Fibroblast of lung (primary cell): Measurements from ENCODE around the gene RAB44.

Source experiments
- EZH2 ChIP-seq: IDR thresholded peaks from 2 replicates; pipeline ENCODE4 v1.5.1; 2012; ENCODE audit warnings: low read length, control low read depth, mild to moderate bottlenecking; ENCODE audit errors: missing control alignments
- TF ChIP-seq, protein P1 (sequence below), 2 donors: IDR thresholded peaks in 1 of 2; conservative IDR thresholded peaks in 1 of 2; 1 replicate in 1 of 2; 2 replicates in 1 of 2; pipeline ENCODE4 v1.5.1; 2011 to 2012; ENCODE audit warnings: low read length in 2 of 2, control low read depth in 1 of 2, inconsistent platforms in 1 of 2, low read depth in 1 of 2, mild to moderate bottlenecking in 1 of 2

- no peak for TF ChIP-seq EZH2
- TF ChIP-seq, protein P1, sequence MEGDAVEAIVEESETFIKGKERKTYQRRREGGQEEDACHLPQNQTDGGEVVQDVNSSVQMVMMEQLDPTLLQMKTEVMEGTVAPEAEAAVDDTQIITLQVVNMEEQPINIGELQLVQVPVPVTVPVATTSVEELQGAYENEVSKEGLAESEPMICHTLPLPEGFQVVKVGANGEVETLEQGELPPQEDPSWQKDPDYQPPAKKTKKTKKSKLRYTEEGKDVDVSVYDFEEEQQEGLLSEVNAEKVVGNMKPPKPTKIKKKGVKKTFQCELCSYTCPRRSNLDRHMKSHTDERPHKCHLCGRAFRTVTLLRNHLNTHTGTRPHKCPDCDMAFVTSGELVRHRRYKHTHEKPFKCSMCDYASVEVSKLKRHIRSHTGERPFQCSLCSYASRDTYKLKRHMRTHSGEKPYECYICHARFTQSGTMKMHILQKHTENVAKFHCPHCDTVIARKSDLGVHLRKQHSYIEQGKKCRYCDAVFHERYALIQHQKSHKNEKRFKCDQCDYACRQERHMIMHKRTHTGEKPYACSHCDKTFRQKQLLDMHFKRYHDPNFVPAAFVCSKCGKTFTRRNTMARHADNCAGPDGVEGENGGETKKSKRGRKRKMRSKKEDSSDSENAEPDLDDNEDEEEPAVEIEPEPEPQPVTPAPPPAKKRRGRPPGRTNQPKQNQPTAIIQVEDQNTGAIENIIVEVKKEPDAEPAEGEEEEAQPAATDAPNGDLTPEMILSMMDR (conservative IDR thresholded peaks at IDR 0.05 in 1 of 2, IDR thresholded peaks at IDR 0.05 in 1 of 2; ENCODE audit: low read depth in 1 of 2, low read length in 2 of 2): no peak
Observed at GRCh38 chr6:36677059-36677749, 20.4 kb upstream of the RAB44 start.
